ENCODE measurements around the gene PNLIPRP3.

- TF ChIP-seq, protein P1, sequence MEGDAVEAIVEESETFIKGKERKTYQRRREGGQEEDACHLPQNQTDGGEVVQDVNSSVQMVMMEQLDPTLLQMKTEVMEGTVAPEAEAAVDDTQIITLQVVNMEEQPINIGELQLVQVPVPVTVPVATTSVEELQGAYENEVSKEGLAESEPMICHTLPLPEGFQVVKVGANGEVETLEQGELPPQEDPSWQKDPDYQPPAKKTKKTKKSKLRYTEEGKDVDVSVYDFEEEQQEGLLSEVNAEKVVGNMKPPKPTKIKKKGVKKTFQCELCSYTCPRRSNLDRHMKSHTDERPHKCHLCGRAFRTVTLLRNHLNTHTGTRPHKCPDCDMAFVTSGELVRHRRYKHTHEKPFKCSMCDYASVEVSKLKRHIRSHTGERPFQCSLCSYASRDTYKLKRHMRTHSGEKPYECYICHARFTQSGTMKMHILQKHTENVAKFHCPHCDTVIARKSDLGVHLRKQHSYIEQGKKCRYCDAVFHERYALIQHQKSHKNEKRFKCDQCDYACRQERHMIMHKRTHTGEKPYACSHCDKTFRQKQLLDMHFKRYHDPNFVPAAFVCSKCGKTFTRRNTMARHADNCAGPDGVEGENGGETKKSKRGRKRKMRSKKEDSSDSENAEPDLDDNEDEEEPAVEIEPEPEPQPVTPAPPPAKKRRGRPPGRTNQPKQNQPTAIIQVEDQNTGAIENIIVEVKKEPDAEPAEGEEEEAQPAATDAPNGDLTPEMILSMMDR (IDR thresholded peaks at IDR 0.05; ENCODE audit: low read length) = no peak
- no peak for TF ChIP-seq EZH2phosphoT487 (IDR thresholded peaks at IDR 0.05; ENCODE audit: low read length)
These were observed 9.8 kb upstream of the PNLIPRP3 start for GRCh38 chr10:116417821-116418220.
